OCI-LY1 (cell line): ENCODE data around the gene JAKMIP2.

Source experiments
- CTCF ChIP-seq: fragments of 200-600 bp; sonication (generic), shearing (Covaris generic); IDR thresholded peaks from 2 replicates; pipeline ENCODE4 v1.5.1; 2017; ENCODE audit warnings: mild to moderate bottlenecking, antibody characterized with exemption, low read length, moderate library complexity, mixed read lengths
- EZH2 ChIP-seq: fragments of 200-600 bp; sonication (generic), shearing (Covaris generic); IDR thresholded peaks from 2 replicates; pipeline ENCODE4 v1.8.0; 2017; ENCODE audit warnings: borderline replicate concordance, mixed run types, mild to moderate bottlenecking, antibody characterized with exemption, low read length, moderate library complexity, mixed read lengths

GRCh38 chr5:147621016-147621415, 161.5 kb downstream of the JAKMIP2 start:
- TF ChIP-seq CTCF, result no peak
- no peak for TF ChIP-seq EZH2
